Measurements from ENCODE around the gene ARID3A. TPM values are rescaled to one million over a fixed set of nuclear protein-coding genes. Genes with fewer than 3 reads are reported as not detected.

The ARID3A gene
- 12.7 TPM for total RNA-seq

GRCh38 chr19:925526-926322, at the start of gene ARID3A:
TSS of gene ARID3A (plus strand) at chr19:926035. CDS start at chr19:929529, 3,494 bp downstream.

GRCh38 chr19:892894-893689, 32.7 kb upstream of the ARID3A start, which contains the start of the genes MED16 and RNU6-9:
TSS of gene MED16 (minus strand) at chr19:893187. CDS start at chr19:891131, 2,056 bp downstream.
TSS of gene RNU6-9 (plus strand) at chr19:893484.

GRCh38 chr19:913080-913748, 12.6 kb upstream of the ARID3A start, which contains the start of gene R3HDM4:
TSS of gene R3HDM4 (minus strand) at chr19:913219. CDS start at chr19:913157, 62 bp downstream.

GRCh38 chr19:917323-918151, 8.3 kb upstream of the ARID3A start, which contains the start of gene KISS1R:
TSS of gene KISS1R (plus strand) at chr19:917333. CDS start at chr19:917503, 170 bp downstream.

GRCh38 chr19:984165-984967, 58.5 kb downstream of the ARID3A start, which contains the start of gene WDR18:
TSS of gene WDR18 (plus strand) at chr19:984345. CDS start at chr19:984354, 9 bp downstream.

GRCh38 chr19:1000095-1000494, 74.3 kb downstream of the ARID3A start, which contains the start of gene GRIN3B:
TSS of gene GRIN3B (plus strand) at chr19:1000419. CDS start at chr19:1000438, 19 bp downstream.

GRCh38 chr19:1020868-1021425, 95.1 kb downstream of the ARID3A start, which contains the start of gene TMEM259:
TSS of gene TMEM259 (minus strand) at chr19:1021123. CDS start at chr19:1020996, 127 bp downstream.

Other genes starting within 250 kb of the ARID3A start
- 36.6 TPM for gene FSTL3, start 249.6 kb upstream of the ARID3A start, total RNA-seq
- gene PRSS57, start 230.6 kb upstream of the ARID3A start, total RNA-seq, result not detected
- 145 TPM for gene PALM, start 217.1 kb upstream of the ARID3A start, total RNA-seq
- 1.4 TPM for gene MISP, start 174.9 kb upstream of the ARID3A start, total RNA-seq
- gene PTBP1, start 128.6 kb upstream of the ARID3A start, total RNA-seq, result 113 TPM
- 21.2 TPM for gene PLPPR3, start 104.1 kb upstream of the ARID3A start, total RNA-seq
- gene AZU1, start 98.2 kb upstream of the ARID3A start, total RNA-seq, result 3.4 TPM
- 2.5 TPM for gene PRTN3, start 85.0 kb upstream of the ARID3A start, total RNA-seq
- 6.4 TPM for gene ELANE, start 73.7 kb upstream of the ARID3A start, total RNA-seq
- 15.3 TPM for gene CFD, start 66.4 kb upstream of the ARID3A start, total RNA-seq
- 70.6 TPM for gene MED16, start 32.8 kb upstream of the ARID3A start, total RNA-seq
- not detected for gene RNU6-9, start 32.6 kb upstream of the ARID3A start, total RNA-seq
- gene R3HDM4, start 12.8 kb upstream of the ARID3A start, total RNA-seq, result 34.8 TPM
- not detected for gene KISS1R, start 8.7 kb upstream of the ARID3A start, total RNA-seq
- 52.4 TPM for gene WDR18, start 58.3 kb downstream of the ARID3A start, total RNA-seq
- not detected for gene GRIN3B, start 74.4 kb downstream of the ARID3A start, total RNA-seq
- gene TMEM259, start 95.1 kb downstream of the ARID3A start, total RNA-seq, result 103 TPM
- gene RNU6-2, start 95.5 kb downstream of the ARID3A start, total RNA-seq, result not detected
- 60.9 TPM for gene CNN2, start 100.6 kb downstream of the ARID3A start, total RNA-seq
- gene ABCA7, start 114.1 kb downstream of the ARID3A start, total RNA-seq, result 84.4 TPM
- 11.5 TPM for gene ARHGAP45, start 141.1 kb downstream of the ARID3A start, total RNA-seq
- 101 TPM for gene POLR2E, start 169.3 kb downstream of the ARID3A start, total RNA-seq
- 157 TPM for gene GPX4, start 178.0 kb downstream of the ARID3A start, total RNA-seq
- 17.3 TPM for gene SBNO2, start 248.2 kb downstream of the ARID3A start, total RNA-seq

Measured in camera-type eye (tissue), 1 donor.